Neural cell (in vitro differentiated cells): Measurements from ENCODE around the gene ROM1.

Source experiments
- EP300 ChIP-seq: fragments of 450-650 bp; conservative IDR thresholded peaks from 2 replicates; pipeline ENCODE4 v1.6.1; 2014; ENCODE audit warnings: antibody characterized with exemption, mild to moderate bottlenecking, moderate library complexity; ENCODE audit not compliant: poor library complexity, severe bottlenecking
- POLR2AphosphoS5 ChIP-seq: IDR thresholded peaks from 2 replicates; pipeline ENCODE4 v1.6.1; 2012
- TF ChIP-seq, protein P1 (sequence below): fragments of 450-650 bp; IDR thresholded peaks from 2 replicates; pipeline ENCODE4 v1.5.1; 2014; ENCODE audit warnings: antibody characterized with exemption, mild to moderate bottlenecking, moderate library complexity; ENCODE audit not compliant: poor library complexity, severe bottlenecking
- TF ChIP-seq, protein P2 (sequence below): IDR thresholded peaks from 2 replicates; pipeline ENCODE4 v1.6.1; 2012; ENCODE audit warnings: borderline replicate concordance

DNA sequence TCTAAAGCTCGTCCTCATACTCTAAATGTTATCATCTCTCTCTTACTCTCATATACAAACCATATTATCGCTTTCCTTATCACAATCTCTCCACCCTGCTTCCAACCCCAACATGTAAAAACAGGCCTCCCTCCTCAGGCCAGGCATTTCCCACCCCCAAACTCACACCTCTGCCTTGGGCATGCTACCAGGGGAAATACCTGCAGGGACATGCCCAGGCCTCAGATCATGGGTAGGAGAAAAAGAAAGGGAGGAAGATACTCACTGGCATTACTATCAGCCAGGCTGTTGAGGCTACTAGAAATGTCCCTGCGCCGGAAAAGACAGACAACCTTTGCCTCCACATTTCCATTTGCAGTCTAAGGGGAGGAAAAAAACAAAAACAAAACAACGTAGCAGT is 13.2 kb upstream of the ROM1 start:
- TF ChIP-seq, protein P1, sequence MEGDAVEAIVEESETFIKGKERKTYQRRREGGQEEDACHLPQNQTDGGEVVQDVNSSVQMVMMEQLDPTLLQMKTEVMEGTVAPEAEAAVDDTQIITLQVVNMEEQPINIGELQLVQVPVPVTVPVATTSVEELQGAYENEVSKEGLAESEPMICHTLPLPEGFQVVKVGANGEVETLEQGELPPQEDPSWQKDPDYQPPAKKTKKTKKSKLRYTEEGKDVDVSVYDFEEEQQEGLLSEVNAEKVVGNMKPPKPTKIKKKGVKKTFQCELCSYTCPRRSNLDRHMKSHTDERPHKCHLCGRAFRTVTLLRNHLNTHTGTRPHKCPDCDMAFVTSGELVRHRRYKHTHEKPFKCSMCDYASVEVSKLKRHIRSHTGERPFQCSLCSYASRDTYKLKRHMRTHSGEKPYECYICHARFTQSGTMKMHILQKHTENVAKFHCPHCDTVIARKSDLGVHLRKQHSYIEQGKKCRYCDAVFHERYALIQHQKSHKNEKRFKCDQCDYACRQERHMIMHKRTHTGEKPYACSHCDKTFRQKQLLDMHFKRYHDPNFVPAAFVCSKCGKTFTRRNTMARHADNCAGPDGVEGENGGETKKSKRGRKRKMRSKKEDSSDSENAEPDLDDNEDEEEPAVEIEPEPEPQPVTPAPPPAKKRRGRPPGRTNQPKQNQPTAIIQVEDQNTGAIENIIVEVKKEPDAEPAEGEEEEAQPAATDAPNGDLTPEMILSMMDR = no peak
- TF ChIP-seq, protein P2, sequence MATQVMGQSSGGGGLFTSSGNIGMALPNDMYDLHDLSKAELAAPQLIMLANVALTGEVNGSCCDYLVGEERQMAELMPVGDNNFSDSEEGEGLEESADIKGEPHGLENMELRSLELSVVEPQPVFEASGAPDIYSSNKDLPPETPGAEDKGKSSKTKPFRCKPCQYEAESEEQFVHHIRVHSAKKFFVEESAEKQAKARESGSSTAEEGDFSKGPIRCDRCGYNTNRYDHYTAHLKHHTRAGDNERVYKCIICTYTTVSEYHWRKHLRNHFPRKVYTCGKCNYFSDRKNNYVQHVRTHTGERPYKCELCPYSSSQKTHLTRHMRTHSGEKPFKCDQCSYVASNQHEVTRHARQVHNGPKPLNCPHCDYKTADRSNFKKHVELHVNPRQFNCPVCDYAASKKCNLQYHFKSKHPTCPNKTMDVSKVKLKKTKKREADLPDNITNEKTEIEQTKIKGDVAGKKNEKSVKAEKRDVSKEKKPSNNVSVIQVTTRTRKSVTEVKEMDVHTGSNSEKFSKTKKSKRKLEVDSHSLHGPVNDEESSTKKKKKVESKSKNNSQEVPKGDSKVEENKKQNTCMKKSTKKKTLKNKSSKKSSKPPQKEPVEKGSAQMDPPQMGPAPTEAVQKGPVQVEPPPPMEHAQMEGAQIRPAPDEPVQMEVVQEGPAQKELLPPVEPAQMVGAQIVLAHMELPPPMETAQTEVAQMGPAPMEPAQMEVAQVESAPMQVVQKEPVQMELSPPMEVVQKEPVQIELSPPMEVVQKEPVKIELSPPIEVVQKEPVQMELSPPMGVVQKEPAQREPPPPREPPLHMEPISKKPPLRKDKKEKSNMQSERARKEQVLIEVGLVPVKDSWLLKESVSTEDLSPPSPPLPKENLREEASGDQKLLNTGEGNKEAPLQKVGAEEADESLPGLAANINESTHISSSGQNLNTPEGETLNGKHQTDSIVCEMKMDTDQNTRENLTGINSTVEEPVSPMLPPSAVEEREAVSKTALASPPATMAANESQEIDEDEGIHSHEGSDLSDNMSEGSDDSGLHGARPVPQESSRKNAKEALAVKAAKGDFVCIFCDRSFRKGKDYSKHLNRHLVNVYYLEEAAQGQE = no peak
- TF ChIP-seq POLR2AphosphoS5 (no peak), EP300 (no peak)
